HCEC 1CT (cell line): ENCODE measurements around the gene PTGFRN.
"Not testable (repeated sequence)": the region's sequence is repeated elsewhere in the genome, so short reads cannot be mapped to it uniquely, and the experiment has no call there.

ENCODE experiments used
- DNase-seq: peaks from one replicate; pipeline ENCODE4 v3.0.0-alpha.2; 2017

Gene PTGFRN

GRCh38 chr1:116947092-116947860 lies 37.6 kb downstream of the PTGFRN start:
- no peak for DNase-seq

- no peak for DNase-seq
These were observed 38.3 kb downstream of the PTGFRN start for GRCh38 chr1:116948046-116948445.

DNA sequence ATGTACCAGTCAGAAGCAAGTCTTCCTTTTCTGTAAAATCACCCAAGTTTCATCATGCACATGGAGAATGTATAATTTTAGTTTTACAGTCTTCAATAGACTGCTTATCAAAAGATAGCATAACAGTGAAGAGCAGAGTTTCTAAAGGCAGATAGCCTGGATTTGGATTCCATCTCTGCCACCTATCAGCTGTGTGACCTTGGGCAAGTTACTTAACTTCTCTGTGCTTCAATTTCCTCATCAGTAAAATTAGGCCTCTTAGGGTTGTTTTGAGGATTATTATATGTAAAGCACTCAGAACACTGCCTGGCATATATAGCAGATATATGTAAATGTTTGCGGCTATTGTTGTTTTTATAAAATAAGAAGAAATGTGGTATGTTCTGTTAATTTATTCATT lies 38.9 kb downstream of the PTGFRN start:
- no peak for DNase-seq

GRCh38 chr1:116949213-116949985 lies 39.7 kb downstream of the PTGFRN start:
- no peak for DNase-seq

GRCh38 chr1:116950517-116951199 lies 40.9 kb downstream of the PTGFRN start:
- no peak for DNase-seq

DNA sequence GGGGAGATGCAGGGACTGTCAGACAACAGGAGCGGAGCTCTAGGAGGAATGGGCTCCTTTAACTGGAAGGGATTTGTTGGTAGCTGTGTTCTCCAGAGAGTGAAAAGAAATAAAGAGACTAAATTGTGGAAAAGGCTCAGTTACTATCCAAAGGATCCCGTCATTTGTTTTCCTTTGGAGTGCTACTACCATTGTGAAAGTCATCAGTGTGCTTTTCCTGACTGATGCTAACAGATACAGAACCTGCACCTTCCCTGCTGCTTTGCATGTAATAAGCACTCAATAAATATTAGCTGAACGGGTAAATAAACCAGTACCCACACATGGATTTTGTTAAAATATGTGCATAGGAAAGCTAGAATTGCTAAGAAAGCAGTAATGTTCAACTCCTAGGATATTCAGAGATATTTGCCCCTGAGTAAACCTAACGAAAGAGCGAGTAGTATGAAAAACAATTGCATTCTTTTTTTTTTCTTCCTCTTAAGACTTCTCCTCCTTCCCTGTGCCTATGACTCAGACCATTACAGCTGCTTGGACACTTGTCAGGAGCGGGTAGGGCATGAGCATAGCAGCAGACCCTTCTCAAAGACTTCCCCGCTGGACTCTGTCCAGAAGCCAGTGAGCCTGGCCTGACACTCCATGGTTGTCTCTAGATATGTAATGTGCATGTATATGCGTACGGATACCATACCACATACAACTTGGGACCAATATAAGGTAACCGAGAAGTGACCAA lies 41.7 kb downstream of the PTGFRN start:
- DNase-seq: no peak

DNA sequence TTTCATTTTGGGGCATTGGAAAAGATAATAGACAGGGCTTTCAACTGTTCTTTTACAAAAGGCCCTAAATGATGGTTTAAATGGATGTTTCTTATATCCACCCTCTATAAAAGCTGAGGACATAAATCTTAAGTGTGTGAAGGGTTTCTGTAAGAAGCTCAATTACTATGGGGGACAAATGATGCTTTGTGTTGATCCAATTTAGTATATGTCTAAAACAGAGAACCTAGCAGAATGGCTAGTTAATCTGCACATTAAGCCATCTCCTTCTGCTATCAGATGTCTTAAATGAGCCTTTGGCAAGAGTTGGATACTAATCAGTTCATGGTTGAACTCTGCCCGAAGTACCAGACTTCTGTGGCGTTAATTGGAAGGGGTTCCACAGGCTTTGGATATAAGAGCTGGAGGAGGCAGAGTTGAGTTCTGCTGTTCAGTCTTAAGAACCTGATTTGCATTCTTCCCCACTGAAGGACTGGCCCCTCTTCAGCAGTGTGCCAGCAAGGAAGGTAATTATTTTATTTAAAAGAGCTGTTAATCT lies 43.1 kb downstream of the PTGFRN start:
- no peak for DNase-seq

GRCh38 chr1:116954440-116954839 lies 44.7 kb downstream of the PTGFRN start:
- DNase-seq: no peak

- DNase-seq: no peak
These were observed 46.7 kb downstream of the PTGFRN start for GRCh38 chr1:116956378-116956777.

- DNase-seq: no peak
These were observed 47.9 kb downstream of the PTGFRN start for GRCh38 chr1:116957646-116958045.

- no peak for DNase-seq
These were observed 48.4 kb downstream of the PTGFRN start for GRCh38 chr1:116958110-116958509.

GRCh38 chr1:116958977-116959376 lies 49.3 kb downstream of the PTGFRN start:
- no peak for DNase-seq

GRCh38 chr1:116961606-116962005 lies 51.9 kb downstream of the PTGFRN start:
- DNase-seq: no peak

- DNase-seq: no peak
These were observed 53.4 kb downstream of the PTGFRN start for GRCh38 chr1:116962987-116963639.

DNA sequence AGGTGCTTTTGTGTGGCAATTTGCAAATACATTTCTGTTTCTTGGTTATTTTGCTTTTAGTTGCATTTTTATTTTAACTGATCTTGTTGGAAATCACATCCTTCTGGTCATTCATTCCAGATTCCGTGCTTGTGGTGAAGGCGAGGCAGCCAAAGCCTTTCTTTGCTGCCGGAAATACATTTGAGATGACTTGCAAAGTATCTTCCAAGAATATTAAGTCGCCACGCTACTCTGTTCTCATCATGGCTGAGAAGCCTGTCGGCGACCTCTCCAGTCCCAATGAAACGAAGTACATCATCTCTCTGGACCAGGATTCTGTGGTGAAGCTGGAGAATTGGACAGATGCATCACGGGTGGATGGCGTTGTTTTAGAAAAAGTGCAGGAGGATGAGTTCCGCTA lies 57.1 kb downstream of the PTGFRN start:
- no peak for DNase-seq

DNA sequence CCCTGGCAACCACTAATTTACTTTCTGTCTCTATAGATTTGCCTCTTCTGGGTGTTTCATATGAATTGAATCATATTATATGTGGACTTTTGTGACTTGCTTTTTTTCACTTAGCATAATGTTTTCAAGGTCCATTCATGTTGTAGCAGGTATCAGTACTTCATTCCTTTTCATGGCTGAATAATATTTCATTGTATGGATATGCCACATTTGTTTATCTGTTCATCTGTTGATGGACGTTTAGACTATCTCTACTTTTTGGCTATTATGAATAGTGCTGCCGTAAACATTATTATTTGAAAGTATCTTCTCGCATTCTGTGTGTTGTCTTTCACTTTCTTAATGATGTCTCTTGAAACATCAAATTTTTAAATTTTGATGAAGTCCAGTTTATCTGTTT lies 59.0 kb downstream of the PTGFRN start:
- DNase-seq: no peak

DNA sequence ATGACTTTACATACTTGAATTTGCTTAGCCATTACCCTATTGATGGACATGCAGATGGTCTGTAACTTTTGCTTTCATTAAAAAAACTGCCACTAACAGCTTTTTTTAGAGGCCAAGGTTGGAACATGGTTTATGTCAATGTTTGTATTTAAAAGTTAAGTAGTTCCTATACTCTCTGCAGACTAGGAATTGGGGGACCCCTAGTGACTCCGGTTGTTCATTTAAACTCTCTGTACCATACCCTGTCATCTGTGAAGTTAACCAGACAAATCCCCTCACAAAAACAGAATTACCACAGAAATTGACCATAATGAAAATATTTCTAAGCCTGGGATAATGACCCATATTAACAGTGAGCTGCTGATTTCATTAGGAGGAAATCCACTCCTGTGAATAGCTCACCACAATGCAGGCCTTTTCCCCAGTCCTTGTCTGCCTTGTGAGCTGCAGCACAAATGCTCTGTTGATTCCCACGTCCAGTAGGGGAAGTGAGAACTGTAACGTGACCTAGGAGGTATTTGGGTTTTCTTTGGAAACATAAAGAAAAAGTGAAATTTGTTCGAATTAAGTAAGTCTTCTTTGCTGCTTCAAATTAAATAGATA lies 61.6 kb downstream of the PTGFRN start:
- no peak for DNase-seq

DNA sequence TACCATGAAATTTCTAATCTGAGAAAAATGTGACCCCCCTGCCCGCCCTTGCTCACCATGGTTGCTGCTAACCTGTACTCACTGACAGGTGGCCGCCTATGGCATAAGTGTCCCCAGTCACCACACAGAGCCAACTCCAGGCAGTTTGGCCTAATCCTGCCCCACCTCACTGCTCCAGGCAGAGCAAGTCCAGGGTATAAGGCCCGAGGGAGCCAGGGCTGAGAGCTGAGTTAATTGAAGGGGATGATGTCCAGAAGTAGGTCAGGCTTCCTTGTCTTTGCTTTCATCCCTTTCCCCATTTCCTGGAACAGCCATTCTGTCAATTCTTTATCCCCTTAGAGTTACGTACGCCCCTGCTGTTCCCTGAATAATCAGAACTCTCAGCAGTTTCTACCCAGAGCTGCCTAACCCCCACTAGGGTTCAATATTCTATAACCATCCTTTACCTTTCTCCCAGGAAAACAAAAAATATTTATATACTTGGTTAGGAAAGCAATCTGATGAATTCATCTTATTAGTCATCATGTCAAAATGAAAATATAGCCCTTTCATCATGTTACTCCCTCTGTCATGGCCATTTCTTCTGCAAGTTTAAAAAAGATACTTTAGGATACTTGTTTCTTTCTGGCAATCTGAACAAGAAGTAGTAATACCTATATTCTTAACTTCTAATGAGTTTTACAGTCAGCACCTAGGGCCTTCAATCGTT lies 62.4 kb downstream of the PTGFRN start:
- no peak for DNase-seq

- DNase-seq: no peak
These were observed 62.9 kb downstream of the PTGFRN start for GRCh38 chr1:116972674-116973030.

- not testable (repeated sequence) for DNase-seq
These were observed 70.6 kb downstream of the PTGFRN start for GRCh38 chr1:116980309-116980708.

GRCh38 chr1:116981521-116982037 lies 71.9 kb downstream of the PTGFRN start:
- no peak for DNase-seq
